ENCODE data around the gene CCS. TPM values are rescaled to one million over a fixed set of nuclear protein-coding genes. Genes with fewer than 3 reads are reported as not detected.

The CCS gene
- total RNA-seq, 1 experiment from 2014 or later = 25.8 TPM

- Mint-ChIP-seq H3K4me3 (ENCODE audit: unreplicated experiment) (no peak overlapping the region), H3K9me3 (ENCODE audit: unreplicated experiment) (no peaks in the 10 kb centered on the region), H3K36me3 (ENCODE audit: insufficient read depth, unreplicated experiment) (peaks cover 20% of the 10 kb centered on the region), H3K27me3 (ENCODE audit: insufficient read depth, unreplicated experiment) (no peaks in the 10 kb centered on the region), H3K4me1 (ENCODE audit: insufficient read depth, unreplicated experiment) (peaks cover 12% of the 10 kb centered on the region), H3K27ac (ENCODE audit: low read depth, unreplicated experiment) (no peak overlapping the region)
- BruUV-seq (replicated peaks) = no TSS peak
- DNase-seq (ENCODE audit: unreplicated experiment) = no peak
- intact Hi-C loops (cut with micrococcal nuclease) = no loop called here
- CTCF ChIA-PET = interaction anchor here (0.6 kb wide), 1 partner anchor 161 kb away, joined by 3 read pairs; no protein-coding TSS in a partner anchor
- POLR2A ChIA-PET = interaction anchor here (21.3 kb wide), 1 partner anchor 27 kb away, joined by 420 read pairs; the partner anchor contains the start of gene RBM4
- TF ChIP-seq CTCF (IDR thresholded peaks at IDR 0.05; ENCODE audit: unreplicated experiment) = no peak
These were observed 17.0 kb downstream of the CCS start for GRCh38 chr11:66609721-66610617.

- no peak overlapping the region for H3K27ac Mint-ChIP-seq (ENCODE audit: low read depth, unreplicated experiment)
- no peak for TF ChIP-seq CTCF (IDR thresholded peaks at IDR 0.05; ENCODE audit: unreplicated experiment)
- H3K4me1 Mint-ChIP-seq (ENCODE audit: insufficient read depth, unreplicated experiment) = peaks cover 5% of the 10 kb centered on the region
- no peak overlapping the region for H3K4me3 Mint-ChIP-seq (ENCODE audit: unreplicated experiment)
- intact Hi-C loops (cut with micrococcal nuclease) = no loop called here
- POLR2A ChIA-PET = interaction anchor here (0.7 to 21.3 kb wide), 2 partner anchors 25 to 628 kb away, joined by 3 to 420 read pairs; partner anchors contain the start of gene RBM4
- peaks cover 25% of the 10 kb centered on the region for H3K36me3 Mint-ChIP-seq (ENCODE audit: insufficient read depth, unreplicated experiment)
- no peak for DNase-seq (ENCODE audit: unreplicated experiment)
- H3K27me3 Mint-ChIP-seq (ENCODE audit: insufficient read depth, unreplicated experiment) = no peaks in the 10 kb centered on the region
- BruUV-seq (replicated peaks) = no TSS peak
- H3K9me3 Mint-ChIP-seq (ENCODE audit: unreplicated experiment) = no peaks in the 10 kb centered on the region
- CTCF ChIA-PET = interaction anchor here (0.9 kb wide), 1 partner anchor 83 kb away, joined by 3 read pairs; no protein-coding TSS in a partner anchor
These were observed 19.5 kb downstream of the CCS start for GRCh38 chr11:66612458-66612857.

GRCh38 chr11:66614073-66614472 lies 21.1 kb downstream of the CCS start:
- DNase-seq (ENCODE audit: unreplicated experiment) = no peak
- CTCF ChIA-PET = interaction anchor here (0.7 kb wide), 1 partner anchor 169 kb away, joined by 6 read pairs; no protein-coding TSS in a partner anchor
- BruUV-seq (replicated peaks) = no TSS peak
- Mint-ChIP-seq H3K9me3 (ENCODE audit: unreplicated experiment) (no peaks in the 10 kb centered on the region), H3K27me3 (ENCODE audit: insufficient read depth, unreplicated experiment) (no peaks in the 10 kb centered on the region), H3K4me1 (ENCODE audit: insufficient read depth, unreplicated experiment) (peaks cover 14% of the 10 kb centered on the region), H3K36me3 (ENCODE audit: insufficient read depth, unreplicated experiment) (peaks cover 35% of the 10 kb centered on the region), H3K4me3 (ENCODE audit: unreplicated experiment) (no peak overlapping the region), H3K27ac (ENCODE audit: low read depth, unreplicated experiment) (no peak overlapping the region)
- intact Hi-C loops (cut with micrococcal nuclease) = no loop called here
- POLR2A ChIA-PET = interaction anchor here (0.7 to 21.3 kb wide), 4 partner anchors 18 to 45 kb away, joined by 3 to 420 read pairs (median 4); partner anchors contain the start of gene RBM4
- TF ChIP-seq CTCF (IDR thresholded peaks at IDR 0.05; ENCODE audit: unreplicated experiment) = no peak

Data from MCF 10A (cell line).